Ishikawa (cell line): ENCODE results near the gene ZNF853.

ENCODE experiments used
- EGR1 ChIP-seq: IDR thresholded peaks from 2 replicates; pipeline ENCODE4 v1.6.1; 2012
- EP300 ChIP-seq: IDR thresholded peaks from 2 replicates; pipeline ENCODE4 v1.6.1; 2012; ENCODE audit warnings: borderline replicate concordance
- FOXM1 ChIP-seq: IDR thresholded peaks from 2 replicates; pipeline ENCODE4 v1.6.1; 2012; ENCODE audit warnings: low read depth, borderline replicate concordance
- MAX ChIP-seq: IDR thresholded peaks from 2 replicates; pipeline ENCODE4 v1.6.1; 2012
- REST ChIP-seq: IDR thresholded peaks from 2 replicates; pipeline ENCODE4 v1.6.1; 2012; ENCODE audit warnings: low read depth, mild to moderate bottlenecking
- TAF1 ChIP-seq: IDR thresholded peaks from 2 replicates; pipeline ENCODE4 v1.6.1; 2012; ENCODE audit warnings: low read depth, mild to moderate bottlenecking
- YY1 ChIP-seq: IDR thresholded peaks from 2 replicates; pipeline ENCODE4 v1.6.1; 2012; ENCODE audit warnings: low read depth

GRCh38 chr7:6608081-6608480 lies 7.3 kb upstream of the ZNF853 start:
- TF ChIP-seq EP300 (no peak), REST (no peak), EGR1 (no peak), YY1 (no peak), MAX (no peak), FOXM1 (no peak), TAF1 (no peak)
